Right renal pelvis (tissue), 4 donors: ENCODE measurements around the gene GET4. TPM values are rescaled to one million over a fixed set of nuclear protein-coding genes. Genes with fewer than 3 reads are reported as not detected.
"Not testable (repeated sequence)": the region's sequence is repeated elsewhere in the genome, so short reads cannot be mapped to it uniquely, and the experiment has no call there.

Experiments used
- DNase-seq, 4 donors: peaks; one replicate each; pipeline ENCODE4 v3.0.0-alpha.2; 2013; ENCODE audit warnings: low read depth in 4 of 4, low spot score in 3 of 4, missing footprints in 1 of 4
- polyA plus RNA-seq, 4 donors: library from polyadenylated mRNA; unstranded; fragments of 120-200 nt; gene quantifications; one replicate each; pipeline ENCODE4 v1.2.1, GENCODE V29; 2013; ENCODE audit not compliant: insufficient read length in 4 of 4

The GET4 gene
- polyA plus RNA-seq, 4 donors, result 33.2 to 47.4 (median 39.0) TPM

- DNase-seq, result no peak
Measured at GRCh38 chr7:923108-924041, 47.0 kb downstream of the GET4 start.

DNA sequence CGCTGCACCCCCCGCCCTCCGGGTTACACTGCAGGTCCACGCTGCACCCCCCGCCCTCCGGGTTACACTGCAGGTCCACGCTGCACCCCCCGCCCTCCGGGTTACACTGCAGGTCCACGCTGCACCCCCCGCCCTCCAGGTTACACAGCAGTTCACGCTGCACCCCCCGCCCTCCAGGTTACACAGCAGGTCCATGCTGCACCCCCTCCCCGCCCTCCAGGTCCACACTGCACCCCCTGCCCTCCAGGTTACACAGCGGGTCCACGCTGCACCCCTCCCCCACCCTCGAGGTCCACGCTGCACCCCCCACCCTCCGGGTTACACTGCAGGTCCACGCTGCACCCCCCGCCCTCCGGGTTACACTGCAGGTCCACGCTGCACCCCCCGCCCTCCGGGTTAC is 47.7 kb downstream of the GET4 start:
- DNase-seq, result not testable (repeated sequence)

DNA sequence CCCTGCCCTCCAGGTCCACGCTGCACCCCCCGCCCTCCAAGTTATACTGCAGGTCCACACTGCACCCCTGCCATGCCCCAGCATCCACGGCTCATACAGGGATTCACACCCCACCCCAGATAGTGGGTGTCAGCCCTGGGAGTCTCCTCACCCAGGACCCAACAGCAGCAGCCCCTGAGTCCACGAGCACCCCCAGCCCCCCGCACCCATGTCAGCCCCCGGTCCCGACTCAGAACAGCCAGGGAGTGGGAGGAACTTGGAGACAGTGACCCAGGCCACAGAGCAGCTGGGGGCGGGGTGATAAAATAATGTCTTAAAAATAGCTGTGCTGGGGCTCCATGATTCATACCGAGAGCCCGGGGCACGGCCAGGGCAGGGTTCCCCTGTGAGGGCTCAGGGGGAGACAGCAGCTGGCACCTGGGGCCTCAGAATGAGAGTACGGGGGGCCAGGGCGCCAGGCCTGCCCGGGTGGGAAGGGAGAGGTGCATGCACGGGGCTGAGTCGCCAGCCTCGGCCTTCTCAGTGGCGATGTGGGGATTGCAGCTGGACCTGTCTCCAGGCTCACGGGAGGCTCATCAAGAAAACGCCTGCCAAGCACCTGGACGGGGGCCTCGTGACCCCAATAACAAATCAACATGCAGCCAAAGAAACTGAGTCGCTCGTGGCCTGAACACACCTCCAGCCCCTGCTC is 48.3 kb downstream of the GET4 start:
- no peak for DNase-seq

DNA sequence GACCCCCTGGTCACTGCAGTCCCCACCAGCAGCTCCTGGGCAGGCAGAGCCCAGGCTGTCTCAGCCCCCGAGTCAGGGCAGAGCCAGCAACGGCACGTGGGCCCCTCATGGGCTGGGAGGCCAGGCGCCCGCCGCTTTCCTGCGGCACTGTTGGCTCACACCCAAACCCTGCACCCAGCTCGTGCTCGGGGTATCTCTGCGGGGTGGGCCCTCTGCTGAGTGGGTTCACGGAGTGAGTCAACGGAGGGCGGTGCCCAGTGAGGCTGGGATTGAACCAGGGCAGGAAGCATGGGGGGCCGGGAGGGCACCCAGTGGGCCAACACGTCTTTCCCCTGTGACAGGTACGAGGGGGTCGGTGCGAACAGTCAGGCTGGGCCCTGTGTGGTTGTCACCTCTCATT is 49.2 kb downstream of the GET4 start:
- DNase-seq, result no peak

DNA sequence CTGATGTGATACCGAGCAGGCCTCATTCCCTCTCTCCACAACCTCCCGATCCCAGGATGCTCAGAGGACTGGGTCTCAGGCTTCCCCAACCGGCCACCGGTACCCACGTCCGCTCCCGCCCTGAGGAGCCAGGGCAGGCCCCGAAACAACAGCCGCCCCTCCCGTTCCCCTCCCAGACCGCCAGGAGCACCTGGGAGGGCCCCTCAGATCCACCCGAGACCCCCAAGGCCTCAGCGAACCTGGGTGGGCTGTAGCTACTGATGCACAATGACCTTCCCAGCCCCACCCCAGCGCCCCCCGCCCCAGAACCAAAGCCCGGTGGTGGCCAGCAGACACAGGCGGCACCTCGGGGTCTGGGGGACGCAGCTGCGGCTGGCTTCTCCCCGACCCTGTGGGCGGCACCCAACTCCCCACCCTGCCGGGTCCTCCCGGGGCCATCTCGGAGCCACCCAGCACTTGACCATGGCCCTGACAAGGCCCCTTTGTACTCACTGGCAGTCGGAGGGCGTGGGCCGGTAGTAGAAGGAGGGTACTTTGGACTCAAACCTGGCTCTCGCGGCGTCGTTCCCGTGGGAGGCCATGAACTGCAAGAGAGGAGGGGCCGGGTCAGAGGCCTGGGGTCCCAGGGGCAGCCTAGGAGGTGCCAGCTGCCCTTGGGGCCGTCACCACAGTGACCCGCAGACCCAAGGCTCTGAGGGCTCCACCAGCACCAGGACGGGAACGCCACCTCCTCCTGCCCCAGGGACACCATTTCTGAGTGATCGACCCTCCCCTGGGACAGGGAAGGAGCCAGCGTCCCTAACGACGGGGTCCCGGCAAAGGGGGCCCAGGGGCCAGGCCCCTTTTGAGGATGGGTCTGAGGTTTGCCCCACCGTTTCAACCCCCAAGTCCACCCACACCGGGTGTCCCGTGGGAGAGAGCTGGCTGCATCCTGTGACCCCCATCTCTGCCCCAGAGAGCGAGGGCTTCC is 50.0 kb downstream of the GET4 start:
- DNase-seq, result no peak

DNA sequence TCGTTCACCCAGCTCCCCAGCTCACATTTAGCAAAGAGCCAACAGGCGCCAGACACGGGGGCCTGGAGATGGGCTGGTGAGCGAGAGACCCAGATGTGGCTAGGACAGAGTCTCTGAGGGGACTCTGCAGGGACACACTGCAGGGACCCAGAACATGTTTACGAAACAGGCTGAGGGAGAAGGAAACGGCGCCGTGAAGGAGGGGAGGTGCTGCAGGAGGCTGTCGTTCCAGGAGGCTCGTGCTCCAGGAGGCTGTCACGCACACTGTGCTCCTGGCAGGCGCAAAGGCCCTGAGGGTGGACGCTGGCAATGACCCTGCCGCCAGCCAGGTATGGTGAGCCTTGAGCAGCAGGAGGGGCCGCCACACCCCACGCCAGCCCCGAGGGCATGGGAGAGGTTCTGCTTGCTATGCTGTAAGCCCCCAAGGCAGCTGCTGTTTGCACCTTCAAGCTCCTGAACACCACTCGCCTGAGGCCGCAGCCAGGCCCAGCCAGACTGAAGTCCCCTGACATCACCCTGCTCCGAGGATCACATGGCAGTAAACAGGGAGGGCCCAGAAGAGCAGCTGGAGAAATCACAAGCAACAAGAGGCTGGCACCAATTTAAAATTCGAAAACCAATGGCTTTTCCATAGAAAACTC is 50.8 kb downstream of the GET4 start:
- DNase-seq, result no peak

DNA sequence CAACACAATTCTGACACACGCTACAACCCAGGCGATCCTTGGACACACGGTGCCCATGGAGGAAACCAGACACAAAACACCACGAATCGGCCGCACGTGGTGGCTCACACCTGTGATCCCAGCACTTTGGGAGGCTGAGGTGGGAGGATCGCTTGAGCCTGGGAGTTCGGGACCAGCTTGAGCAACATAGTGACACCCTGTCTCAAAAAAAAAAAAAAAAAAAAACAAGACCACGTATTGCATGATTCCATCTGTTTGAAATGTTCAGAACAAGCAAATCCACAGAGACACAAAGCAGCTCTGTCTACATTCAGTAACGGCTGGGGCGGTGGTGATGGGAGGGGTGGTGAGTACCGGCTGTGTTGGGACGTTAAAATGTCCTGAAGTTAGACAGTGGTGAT is 53.0 kb downstream of the GET4 start:
- DNase-seq, result no peak

GRCh38 chr7:930975-931758 is 54.8 kb downstream of the GET4 start:
- DNase-seq, result no peak

DNA sequence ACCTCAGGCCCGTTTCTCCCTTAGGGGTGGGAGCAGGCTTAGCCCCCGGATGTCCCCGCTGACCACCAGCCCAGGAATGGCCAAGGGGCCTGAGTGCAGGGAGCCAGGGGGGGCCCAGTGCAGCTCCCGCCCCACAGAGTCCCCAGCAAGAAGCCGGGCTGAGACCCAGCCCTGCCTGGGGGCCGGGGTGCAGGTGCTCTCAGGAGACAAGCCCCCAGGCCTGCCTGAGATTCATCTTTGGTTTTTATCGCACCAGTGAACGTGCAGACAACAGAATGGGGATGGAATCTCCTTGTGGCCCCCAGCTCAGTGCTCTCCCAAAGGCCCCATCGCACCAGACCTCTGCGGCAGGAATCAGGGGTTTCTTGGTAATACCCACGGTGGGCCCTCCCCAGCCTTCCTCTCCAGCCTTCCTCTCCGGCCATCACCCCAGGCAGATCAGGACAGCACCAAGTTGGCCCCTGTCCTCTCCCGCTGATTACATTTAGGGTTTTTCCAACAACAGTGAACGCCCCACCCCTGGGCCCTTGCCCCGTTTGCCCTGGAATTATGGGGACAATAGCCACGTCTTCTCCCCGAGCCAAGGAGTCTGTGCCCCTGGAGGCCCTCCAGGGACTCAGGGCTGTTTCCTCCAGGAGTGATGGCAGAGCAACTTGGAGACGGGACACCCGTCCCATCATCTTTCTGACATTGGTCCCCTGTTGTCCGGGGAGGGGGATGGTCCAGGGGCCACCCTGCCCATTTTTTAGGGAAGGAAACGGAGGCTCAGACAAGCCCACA is 55.7 kb downstream of the GET4 start:
- no peak for DNase-seq

DNA sequence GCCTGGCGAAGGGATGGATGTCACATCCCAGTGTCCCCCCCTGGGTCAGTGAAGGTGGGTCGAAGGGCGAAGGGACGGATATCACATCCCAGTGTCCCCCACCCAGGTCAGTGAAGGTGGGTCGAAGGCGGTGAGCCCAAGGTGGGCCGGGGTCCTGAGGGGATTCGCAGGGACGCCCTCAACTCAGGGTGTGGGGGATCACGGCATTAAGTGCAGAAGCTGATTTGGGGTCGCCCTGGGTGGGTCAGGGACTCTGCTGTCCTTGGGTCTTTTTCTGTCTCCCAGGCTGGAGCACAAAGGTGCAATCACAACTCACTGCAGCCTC is 56.3 kb downstream of the GET4 start:
- DNase-seq, result no peak

- DNase-seq, result no peak
Measured at GRCh38 chr7:934469-935163, 58.3 kb downstream of the GET4 start.

- DNase-seq, result no peak
Measured at GRCh38 chr7:935164-935873, 59.0 kb downstream of the GET4 start.

- DNase-seq, result no peak
Measured at GRCh38 chr7:935874-936385, 59.6 kb downstream of the GET4 start.

- no peak for DNase-seq
Measured at GRCh38 chr7:936386-937054, 60.2 kb downstream of the GET4 start.

- no peak for DNase-seq
Measured at GRCh38 chr7:937856-938484, 61.6 kb downstream of the GET4 start.

DNA sequence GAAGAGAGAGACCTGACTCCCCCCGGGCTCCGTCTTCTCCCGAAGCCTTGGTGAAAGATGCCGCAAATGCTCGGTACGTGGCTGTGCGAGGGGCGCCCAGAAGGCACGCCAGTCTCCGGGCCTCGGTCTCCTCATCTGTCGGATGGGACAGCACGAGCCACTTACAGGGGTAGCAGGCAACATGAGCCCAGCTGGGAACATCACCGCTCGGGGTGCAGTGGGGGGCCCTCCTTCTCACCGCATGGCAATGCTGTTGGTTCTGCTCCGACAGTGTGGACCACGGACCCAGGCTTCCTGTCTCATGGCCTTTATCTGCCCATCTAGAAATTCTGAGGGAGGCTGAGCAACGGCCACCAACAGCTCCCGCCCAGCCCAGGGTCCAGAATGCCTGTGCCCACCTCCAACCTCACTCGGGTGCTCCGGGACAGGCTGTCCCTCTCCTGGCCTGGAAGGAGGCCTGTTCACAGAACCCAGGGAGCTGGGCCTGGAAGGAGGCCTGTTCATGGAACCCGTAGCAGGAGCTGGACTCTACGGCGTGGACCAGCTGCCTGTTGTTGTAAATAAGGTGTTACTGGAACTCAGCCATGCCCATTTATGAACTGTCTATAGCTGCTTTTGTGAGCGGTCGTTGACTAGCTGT is 62.3 kb downstream of the GET4 start:
- no peak for DNase-seq
